Endothelial cell of umbilical vein (primary cell): ENCODE results near the gene CLDN12. TPM values are rescaled to one million over a fixed set of nuclear protein-coding genes. Genes with fewer than 3 reads are reported as not detected.

ENCODE experiments used
- BruUV-seq: library from RNA; stranded (reverse); fragments of 400-500 nt; replicated peaks from 2 replicates; lab custom pipeline; 2021; lab: Mats Ljungman, UMichigan
- CTCF ChIA-PET: fragments of 300-600, 350-600 bp; sonication (Branson Sonifier 250); formaldehyde crosslinking; loops from one replicate; lab custom pipeline; 2021; ENCODE audit warnings: antibody characterized with exemption, inconsistent platforms; lab: Charles Lee
- POLR2A ChIA-PET: fragments of 300-600, 350-600 bp; sonication (Branson Sonifier 250); formaldehyde crosslinking; loops from one replicate; lab custom pipeline; 2021; ENCODE audit warnings: antibody characterized with exemption, inconsistent platforms; lab: Charles Lee
- DNase-seq: peaks from one replicate; pipeline ENCODE4 v3.0.0-alpha.2; 2011; ENCODE audit warnings: low read depth, low spot score
- FAIRE-seq: peaks from 2 replicates; lab custom pipeline; 2011; peaks lifted over from hg19 to GRCh38; lab: Jason Lieb, UNC
- H2AFZ ChIP-seq: 2 replicates; pipeline ENCODE4 v1.6.0; 2012; ENCODE audit warnings: low read depth, low read length, control low read depth, inconsistent platforms
- H3K27ac ChIP-seq: 2 replicates; pipeline ENCODE4 v1.5.1; 2011; ENCODE audit warnings: low read depth, mild to moderate bottlenecking, control low read depth, low read length, moderate library complexity; ENCODE audit not compliant: insufficient read depth
- H3K27me3 ChIP-seq, 2 experiments: 2 replicates each; pipeline versions ENCODE4 v1.6.0 to v1.6.1; 2011; ENCODE audit warnings: low read length in 2 of 2, mixed read lengths in 1 of 2; ENCODE audit not compliant: control insufficient read depth in 2 of 2, insufficient read depth in 2 of 2
- H3K36me3 ChIP-seq, 2 experiments: 2 replicates in 1 of 2; 3 replicates in 1 of 2; pipeline ENCODE4 v1.5.1; 2011; ENCODE audit warnings: low read length in 2 of 2, mild to moderate bottlenecking in 1 of 2, moderate library complexity in 1 of 2; ENCODE audit not compliant: control insufficient read depth in 2 of 2, insufficient read depth in 2 of 2; ENCODE audit errors: extremely low read depth in 1 of 2
- H3K4me1 ChIP-seq: 3 replicates; pipeline ENCODE4 v1.5.1; 2011; ENCODE audit warnings: mild to moderate bottlenecking, low read length; ENCODE audit not compliant: control insufficient read depth, insufficient read depth; ENCODE audit errors: extremely low read depth
- H3K4me2 ChIP-seq: 2 replicates; pipeline ENCODE4 v1.6.1; 2011; ENCODE audit warnings: low read length, control low read depth, mixed read lengths; ENCODE audit not compliant: insufficient read depth
- H3K4me3 ChIP-seq, 3 experiments: fragments of 200-600 bp in 1 of 3; sonication (generic), shearing (Covaris generic) in 1 of 3; replicated peaks in 1 of 3; 2 replicates each; pipeline ENCODE4 v1.5.1; 2011 to 2016; ENCODE audit warnings: control low read depth in 3 of 3, low read length in 3 of 3, mild to moderate bottlenecking in 2 of 3, inconsistent platforms in 1 of 3, low read depth in 1 of 3, moderate library complexity in 1 of 3; ENCODE audit not compliant: insufficient read depth in 1 of 3
- H3K79me2 ChIP-seq: 2 replicates; pipeline ENCODE4 v1.6.0; 2012; ENCODE audit warnings: low read length, inconsistent platforms; ENCODE audit not compliant: control insufficient read depth, insufficient read depth
- H3K9ac ChIP-seq: replicated peaks from 2 replicates; pipeline ENCODE3; 2011; ENCODE audit warnings: low read length, control low read depth; ENCODE audit not compliant: insufficient read depth; ENCODE audit errors: extremely low read depth
- H3K9me1 ChIP-seq: replicated peaks from 3 replicates; pipeline ENCODE4 v1.6.0; 2011; ENCODE audit warnings: mild to moderate bottlenecking, low read length; ENCODE audit not compliant: control insufficient read depth, insufficient read depth; ENCODE audit errors: extremely low read depth
- H3K9me3 ChIP-seq: replicated peaks from 2 replicates; pipeline ENCODE4 v1.5.1; 2012; ENCODE audit warnings: low read length, inconsistent platforms; ENCODE audit not compliant: control insufficient read depth, insufficient read depth
- H4K20me1 ChIP-seq: replicated peaks from 2 replicates; pipeline ENCODE3; 2011; ENCODE audit warnings: mild to moderate bottlenecking, low read length; ENCODE audit not compliant: control insufficient read depth, insufficient read depth; ENCODE audit errors: extremely low read depth
- CTCF ChIP-seq, 2 donors: IDR thresholded peaks; 1 replicate in 1 of 2; 2 replicates in 1 of 2; pipeline ENCODE4 v1.5.1; 2011; ENCODE audit warnings: low read length in 2 of 2, mild to moderate bottlenecking in 2 of 2, moderate library complexity in 2 of 2, control low read depth in 1 of 2, inconsistent platforms in 1 of 2, low read depth in 1 of 2; ENCODE audit not compliant: insufficient read depth in 1 of 2; ENCODE audit errors: extremely low read depth in 1 of 2
- EZH2 ChIP-seq: IDR thresholded peaks from 2 replicates; pipeline ENCODE4 v1.6.1; 2012; ENCODE audit warnings: borderline replicate concordance, low read depth, mild to moderate bottlenecking, moderate library complexity, low read length, inconsistent platforms; ENCODE audit not compliant: severe bottlenecking
- FOS ChIP-seq: IDR thresholded peaks from 2 replicates; pipeline ENCODE4 v1.6.1; 2011; ENCODE audit warnings: mild to moderate bottlenecking, low read length, moderate library complexity, borderline replicate concordance; ENCODE audit not compliant: insufficient read depth
- GATA2 ChIP-seq: IDR thresholded peaks from 2 replicates; pipeline ENCODE4 v1.7.0; 2011; ENCODE audit warnings: low read depth, mild to moderate bottlenecking, moderate library complexity, mixed read lengths, low read length; ENCODE audit not compliant: insufficient read length, insufficient read depth
- JUN ChIP-seq: IDR thresholded peaks from 2 replicates; pipeline ENCODE4 v1.6.1; 2011; ENCODE audit warnings: borderline replicate concordance, low read depth; ENCODE audit not compliant: insufficient read length, insufficient read depth
- MAX ChIP-seq: IDR thresholded peaks from 2 replicates; pipeline ENCODE4 v1.6.1; 2011; ENCODE audit not compliant: insufficient read depth, insufficient read length
- MYC ChIP-seq: IDR thresholded peaks from one replicate; pipeline ENCODE4 v1.6.1; 2011; ENCODE audit warnings: mild to moderate bottlenecking, low read depth, low read length
- POLR2A ChIP-seq: IDR thresholded peaks from 2 replicates; pipeline ENCODE4 v1.6.1; 2012; ENCODE audit warnings: low read depth, mild to moderate bottlenecking, control low read depth, low read length
- POLR2AphosphoS5 ChIP-seq: IDR thresholded peaks from 2 replicates; pipeline ENCODE4 v1.6.1; 2012; ENCODE audit warnings: low read depth, mild to moderate bottlenecking, control low read depth, low read length, moderate library complexity; ENCODE audit not compliant: insufficient read depth
- dilution Hi-C: fragments of 300-500 bp; cut with MboI; formaldehyde crosslinking; loops from one replicate; pipeline ENCODE4 v1.15.0; 2019; ENCODE audit warnings: low sequenced_read_pairs; ENCODE audit not compliant: extremely low pct_ligation_motif_present
- intact Hi-C: fragments of 100-400 bp; cut with micrococcal nuclease; formaldehyde crosslinking; loops from one replicate; pipeline ENCODE4 v1.10.0; 2022
- polyA plus RNA-seq, 4 experiments: library from polyadenylated mRNA; depleted of rRNA in 3 of 4; stranded (reverse) in 3 of 4; unstranded in 1 of 4; fragments of >200 nt; gene quantifications; 2 replicates each; pipeline versions ENCODE4 v1.2.1 to v1.2.3, GENCODE V29; 2011 to 2012; ENCODE audit warnings: missing spikeins in 1 of 4
- total RNA-seq: library from RNA; stranded (reverse); gene quantifications from 2 replicates; pipeline ENCODE4 v1.2.3, GENCODE V29; 2021

CLDN12 gene
- total and polyA plus RNA-seq, 2 donors (not counting 3 experiments of a cell fraction or from before 2014, with no cell fraction given), result 6.1 to 22.7 TPM

- POLR2A ChIA-PET, result no interaction called here
- BruUV-seq, result no TSS peak
- intact Hi-C loops, result loop anchor here (10.0 kb wide), 2 partner anchors 137 to 297 kb away; partner anchors contain the start of gene CDK14
- Histone ChIP-seq H2AFZ (no peak overlapping the region), H3K4me2 (no peak overlapping the region), H3K4me1 (no peaks in the 10 kb centered on the region), H4K20me1 (no peaks in the 10 kb centered on the region), H3K36me3 (no peaks in the 10 kb centered on the region), H3K9me1 (no peaks in the 10 kb centered on the region), H3K27me3 (no peaks in the 10 kb centered on the region), H3K4me3 (no peak overlapping the region), H3K9me3 (no peaks in the 10 kb centered on the region), H3K79me2 (no peaks in the 10 kb centered on the region), H3K27ac (no peak overlapping the region), H3K9ac (no peak overlapping the region)
- FAIRE-seq (no peak), DNase-seq (no peak)
- TF ChIP-seq POLR2AphosphoS5, result no peak
- no peak for TF ChIP-seq MYC
- no peak for TF ChIP-seq CTCF (IDR thresholded peaks at IDR 0.05; ENCODE audit: extremely low read depth in 1 of 2, insufficient read depth in 1 of 2, low read depth in 1 of 2, low read length in 2 of 2)
- TF ChIP-seq POLR2A, result no peak
- TF ChIP-seq FOS, result no peak
- TF ChIP-seq GATA2, result no peak
- no peak for TF ChIP-seq MAX
- TF ChIP-seq EZH2, result no peak
- no peak for TF ChIP-seq JUN
- dilution Hi-C loops, result no loop called here
- CTCF ChIA-PET, result interaction anchor here (2.0 kb wide), 1 partner anchor 576 kb away, joined by 8 read pairs; no protein-coding TSS in a partner anchor
Observed at GRCh38 chr7:90458104-90458503, 54.8 kb downstream of the CLDN12 start.
